Measurements from ENCODE around the gene PDZRN4.

GRCh38 chr12:41536813-41537490, 348.8 kb downstream of the PDZRN4 start:
- TF ChIP-seq, protein P1, sequence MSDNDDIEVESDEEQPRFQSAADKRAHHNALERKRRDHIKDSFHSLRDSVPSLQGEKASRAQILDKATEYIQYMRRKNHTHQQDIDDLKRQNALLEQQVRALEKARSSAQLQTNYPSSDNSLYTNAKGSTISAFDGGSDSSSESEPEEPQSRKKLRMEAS (IDR thresholded peaks at IDR 0.05) = no peak
- TF ChIP-seq, protein P2, sequence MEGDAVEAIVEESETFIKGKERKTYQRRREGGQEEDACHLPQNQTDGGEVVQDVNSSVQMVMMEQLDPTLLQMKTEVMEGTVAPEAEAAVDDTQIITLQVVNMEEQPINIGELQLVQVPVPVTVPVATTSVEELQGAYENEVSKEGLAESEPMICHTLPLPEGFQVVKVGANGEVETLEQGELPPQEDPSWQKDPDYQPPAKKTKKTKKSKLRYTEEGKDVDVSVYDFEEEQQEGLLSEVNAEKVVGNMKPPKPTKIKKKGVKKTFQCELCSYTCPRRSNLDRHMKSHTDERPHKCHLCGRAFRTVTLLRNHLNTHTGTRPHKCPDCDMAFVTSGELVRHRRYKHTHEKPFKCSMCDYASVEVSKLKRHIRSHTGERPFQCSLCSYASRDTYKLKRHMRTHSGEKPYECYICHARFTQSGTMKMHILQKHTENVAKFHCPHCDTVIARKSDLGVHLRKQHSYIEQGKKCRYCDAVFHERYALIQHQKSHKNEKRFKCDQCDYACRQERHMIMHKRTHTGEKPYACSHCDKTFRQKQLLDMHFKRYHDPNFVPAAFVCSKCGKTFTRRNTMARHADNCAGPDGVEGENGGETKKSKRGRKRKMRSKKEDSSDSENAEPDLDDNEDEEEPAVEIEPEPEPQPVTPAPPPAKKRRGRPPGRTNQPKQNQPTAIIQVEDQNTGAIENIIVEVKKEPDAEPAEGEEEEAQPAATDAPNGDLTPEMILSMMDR (IDR thresholded peaks at IDR 0.05) = no peak
- TF ChIP-seq RFX5 (IDR thresholded peaks at IDR 0.05) = no peak
